ENCODE data around the gene DNAJC5.

The DNAJC5 gene

DNA sequence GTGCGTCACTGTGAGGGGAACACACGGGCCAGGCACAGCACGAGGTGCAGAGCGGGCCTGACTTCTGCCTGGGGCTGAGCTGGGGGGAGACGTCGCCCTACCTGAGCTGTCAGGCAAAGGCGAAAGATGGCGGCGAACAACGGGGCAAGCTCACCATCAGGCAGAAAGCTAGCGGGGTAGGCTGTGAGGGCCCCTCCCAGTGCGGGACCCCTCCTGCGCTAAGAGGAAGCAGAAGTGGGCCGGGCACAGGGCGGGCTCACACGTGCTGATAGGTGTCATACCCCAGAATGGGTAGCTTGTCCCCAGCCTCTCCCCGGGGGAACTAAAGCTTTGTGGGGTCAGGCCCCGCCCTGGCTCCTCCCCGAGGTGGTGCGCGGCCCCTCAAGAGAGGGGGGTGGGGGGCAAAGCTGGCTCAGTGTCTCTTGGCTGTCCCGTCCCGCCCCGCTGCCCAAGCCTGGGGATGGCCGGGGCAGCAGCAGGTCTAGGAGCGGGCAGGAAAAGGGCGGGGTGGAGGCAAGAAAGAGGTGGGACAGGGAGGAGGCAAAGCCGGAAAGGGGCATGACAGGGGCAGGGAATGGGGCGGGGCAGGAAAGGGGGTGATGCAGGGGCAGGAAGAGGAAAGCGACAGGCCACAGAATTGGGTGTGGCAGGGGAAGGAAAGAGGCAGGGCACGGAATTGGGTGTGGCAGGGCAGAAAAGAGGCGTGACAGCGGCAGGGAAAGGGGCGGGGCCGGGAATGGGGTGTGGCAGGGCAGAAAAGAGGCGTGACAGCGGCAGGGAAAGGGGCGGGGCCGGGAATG, 46.6 kb downstream of the DNAJC5 start:
- no peak overlapping the region for H3K4me3 ChIP-seq (ENCODE audit: low read length)
- TF ChIP-seq, protein P1, sequence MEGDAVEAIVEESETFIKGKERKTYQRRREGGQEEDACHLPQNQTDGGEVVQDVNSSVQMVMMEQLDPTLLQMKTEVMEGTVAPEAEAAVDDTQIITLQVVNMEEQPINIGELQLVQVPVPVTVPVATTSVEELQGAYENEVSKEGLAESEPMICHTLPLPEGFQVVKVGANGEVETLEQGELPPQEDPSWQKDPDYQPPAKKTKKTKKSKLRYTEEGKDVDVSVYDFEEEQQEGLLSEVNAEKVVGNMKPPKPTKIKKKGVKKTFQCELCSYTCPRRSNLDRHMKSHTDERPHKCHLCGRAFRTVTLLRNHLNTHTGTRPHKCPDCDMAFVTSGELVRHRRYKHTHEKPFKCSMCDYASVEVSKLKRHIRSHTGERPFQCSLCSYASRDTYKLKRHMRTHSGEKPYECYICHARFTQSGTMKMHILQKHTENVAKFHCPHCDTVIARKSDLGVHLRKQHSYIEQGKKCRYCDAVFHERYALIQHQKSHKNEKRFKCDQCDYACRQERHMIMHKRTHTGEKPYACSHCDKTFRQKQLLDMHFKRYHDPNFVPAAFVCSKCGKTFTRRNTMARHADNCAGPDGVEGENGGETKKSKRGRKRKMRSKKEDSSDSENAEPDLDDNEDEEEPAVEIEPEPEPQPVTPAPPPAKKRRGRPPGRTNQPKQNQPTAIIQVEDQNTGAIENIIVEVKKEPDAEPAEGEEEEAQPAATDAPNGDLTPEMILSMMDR (conservative IDR thresholded peaks at IDR 0.05; ENCODE audit: low read length): no peak
- DNase-seq (ENCODE audit: low read depth): no peak

DNA sequence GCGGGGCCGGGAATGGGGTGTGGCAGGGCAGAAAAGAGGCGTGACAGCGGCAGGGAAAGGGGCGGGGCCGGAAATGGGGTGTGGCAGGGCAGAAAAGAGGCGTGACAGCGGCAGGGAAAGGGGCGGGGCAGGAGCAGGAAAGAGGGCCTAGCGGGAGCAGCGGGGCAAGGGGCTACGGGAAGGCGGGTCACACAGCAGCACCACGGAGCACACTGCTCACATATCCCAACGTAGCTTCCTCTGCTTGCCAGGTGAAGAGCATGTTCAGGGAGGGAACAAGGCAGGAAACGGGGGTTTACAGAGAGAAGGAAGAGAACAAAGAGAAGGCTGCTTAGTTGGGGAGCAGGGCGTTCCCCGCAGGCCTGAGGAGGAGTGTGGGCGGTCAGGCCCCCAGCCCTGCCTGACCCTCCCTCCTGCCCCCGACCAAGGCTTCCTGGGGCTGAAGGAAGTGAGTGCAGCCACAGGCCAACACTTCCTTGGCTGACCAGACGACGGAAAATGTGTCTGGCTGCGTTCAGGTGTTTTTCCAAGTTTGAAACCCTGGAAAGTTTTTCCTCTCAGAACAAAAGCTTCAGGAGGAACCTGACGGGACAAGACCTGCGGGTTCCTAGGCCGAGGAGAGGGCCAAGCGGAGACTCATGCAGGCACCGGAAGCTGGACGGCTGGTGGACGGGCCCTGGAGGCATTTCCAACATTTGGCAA, 47.5 kb downstream of the DNAJC5 start:
- DNase-seq (ENCODE audit: low read depth): no peak
- H3K4me3 ChIP-seq (ENCODE audit: low read length): no peak overlapping the region
- TF ChIP-seq, protein P1 (conservative IDR thresholded peaks at IDR 0.05; ENCODE audit: low read length): no peak

DNA sequence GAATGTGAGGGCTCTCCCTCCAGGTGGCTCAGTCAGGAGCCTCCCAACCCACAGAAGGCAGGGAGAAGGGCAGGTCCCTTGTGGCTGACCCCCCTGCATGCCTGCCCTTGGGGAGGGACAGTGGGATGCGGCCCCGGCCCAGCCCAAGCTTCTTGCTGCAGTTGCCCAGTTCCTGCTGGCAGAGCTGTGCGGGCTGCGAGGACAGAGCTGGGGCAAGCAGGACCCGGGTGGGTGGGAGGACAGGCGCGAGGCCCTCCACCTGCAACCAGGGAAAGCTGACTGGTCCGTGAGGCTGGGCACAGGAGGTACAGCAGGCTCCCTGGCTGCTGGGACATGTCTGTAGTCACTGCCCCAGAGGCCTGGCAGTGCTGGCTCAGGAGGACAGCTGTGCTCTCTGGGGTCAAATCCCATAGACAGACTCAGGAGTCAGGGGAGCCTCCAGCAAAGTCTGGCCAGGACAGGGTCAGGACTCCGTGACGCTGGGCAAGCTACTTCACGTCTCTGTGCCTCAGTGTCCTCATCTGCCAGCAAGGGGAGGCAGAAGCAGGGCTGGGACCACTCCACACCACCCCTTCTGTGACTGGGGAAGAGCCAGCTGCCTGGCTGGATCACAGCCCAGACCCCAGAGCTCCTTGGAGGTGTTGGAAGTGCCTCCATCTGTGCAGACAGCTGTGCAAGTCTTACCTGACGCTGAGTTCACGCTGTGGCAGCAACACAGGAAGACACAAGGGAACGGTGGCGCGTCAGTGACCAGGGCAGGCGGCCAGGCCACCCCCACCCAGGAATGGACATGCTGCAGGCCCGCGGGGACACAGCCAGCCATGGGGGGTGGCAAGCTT, 48.3 kb downstream of the DNAJC5 start:
- H3K4me3 ChIP-seq (ENCODE audit: low read length): no peak overlapping the region
- no peak for DNase-seq (ENCODE audit: low read depth)
- TF ChIP-seq, protein P1 (conservative IDR thresholded peaks at IDR 0.05; ENCODE audit: low read length): no peak

DNA sequence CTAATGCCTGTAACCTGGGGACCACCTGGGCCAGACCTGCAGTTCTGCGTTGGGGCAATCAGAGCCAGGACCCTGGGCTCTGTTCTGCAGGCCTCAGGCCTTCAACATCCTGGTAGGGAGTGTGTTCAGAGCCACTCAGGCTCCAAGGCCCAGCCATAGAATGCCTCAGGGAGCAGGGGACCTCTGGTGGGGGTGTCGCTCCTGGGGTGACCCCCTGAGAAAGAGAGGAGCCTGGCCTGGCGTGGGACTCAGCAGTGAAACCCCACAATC, 48.8 kb downstream of the DNAJC5 start:
- no peak overlapping the region for H3K4me3 ChIP-seq (ENCODE audit: low read length)
- no peak for DNase-seq (ENCODE audit: low read depth)
- TF ChIP-seq, protein P1 (conservative IDR thresholded peaks at IDR 0.05; ENCODE audit: low read length): no peak

DNA sequence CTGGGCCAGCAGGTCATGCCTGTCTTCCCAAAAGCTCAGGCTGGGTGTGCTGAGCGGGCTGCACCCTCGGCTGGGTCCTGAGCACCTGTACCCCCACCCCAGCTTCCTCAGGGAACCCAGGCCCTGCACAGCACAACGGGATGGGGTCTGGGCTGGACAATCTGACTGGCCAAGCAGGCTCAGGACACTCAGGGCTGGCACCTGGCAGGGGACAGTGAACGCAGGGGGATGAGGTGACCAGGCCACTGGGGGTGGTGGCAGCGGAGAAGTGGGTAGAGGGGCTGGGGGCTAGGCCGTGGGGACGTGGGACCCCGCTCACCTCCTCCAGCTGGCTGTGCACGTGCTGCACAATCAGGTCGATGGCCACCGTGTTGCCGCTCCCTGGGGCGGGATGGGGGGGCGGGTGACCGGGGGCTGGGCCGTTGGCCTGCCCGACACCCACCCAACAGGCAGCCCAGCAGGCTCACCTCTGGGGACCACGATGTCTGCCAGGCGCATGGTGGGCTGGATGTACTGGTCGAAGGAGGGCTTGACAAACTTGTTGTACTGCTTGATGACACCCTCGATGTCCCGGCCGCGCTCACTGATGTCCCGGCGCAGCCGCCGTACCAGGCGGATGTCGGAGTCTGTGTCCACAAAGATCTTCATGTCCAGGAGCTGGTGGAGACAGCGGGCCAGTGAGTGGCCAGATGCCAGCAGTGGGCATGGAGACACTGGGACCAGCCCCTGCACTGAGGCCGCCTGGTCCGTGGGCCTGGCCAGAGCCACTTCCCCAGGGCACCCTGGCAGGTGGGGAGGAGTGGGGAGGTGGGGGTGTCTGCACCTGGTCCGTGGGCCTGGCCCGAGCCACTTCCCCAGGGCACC, 49.4 kb downstream of the DNAJC5 start:
- TF ChIP-seq, protein P1 (conservative IDR thresholded peaks at IDR 0.05; ENCODE audit: low read length): no peak
- H3K4me3 ChIP-seq (ENCODE audit: low read length): no peak overlapping the region
- DNase-seq (ENCODE audit: low read depth): no peak

DNA sequence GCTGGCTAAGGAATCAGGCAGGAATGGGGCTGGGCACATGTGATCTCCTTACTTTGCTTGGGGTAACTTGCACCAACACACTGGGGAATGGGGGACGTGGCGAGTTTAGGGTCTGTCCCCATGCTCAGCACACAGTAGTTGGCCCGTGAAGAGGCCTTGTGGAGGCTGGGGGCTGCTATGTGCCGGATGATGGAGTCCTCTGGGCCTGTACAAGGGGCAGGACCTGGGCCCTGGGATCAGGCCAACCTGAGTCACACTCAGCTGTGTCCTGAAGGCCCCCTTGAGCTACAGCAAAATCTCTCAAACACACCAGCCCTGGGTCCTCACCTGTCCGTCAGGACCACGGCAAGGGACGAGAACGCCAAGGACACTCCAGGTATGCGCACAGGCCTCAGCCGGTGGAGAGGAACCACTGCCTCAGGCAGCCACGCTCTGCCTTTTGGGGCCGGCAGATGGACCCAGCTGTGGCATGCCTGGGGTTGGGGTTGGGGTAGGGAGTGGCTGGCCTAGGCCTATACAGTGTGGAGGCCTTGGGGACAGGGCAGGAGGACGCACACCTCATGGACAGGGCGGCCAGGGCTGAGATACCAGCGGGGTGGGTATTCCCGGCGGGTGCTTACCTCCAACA, 50.2 kb downstream of the DNAJC5 start:
- TF ChIP-seq, protein P1 (conservative IDR thresholded peaks at IDR 0.05; ENCODE audit: low read length): no peak
- no peak overlapping the region for H3K4me3 ChIP-seq (ENCODE audit: low read length)
- no peak for DNase-seq (ENCODE audit: low read depth)
